T-cell (primary cell): ENCODE results near the gene P2RY1. TPM values are rescaled to one million over a fixed set of nuclear protein-coding genes. Genes with fewer than 3 reads are reported as not detected.

Experiments used
- ATAC-seq, 4 experiments: fragments of 200-7000 bp in 3 of 4; fragments of 150-1000 bp in 1 of 4; cut with Tn5 transposase; replicated peaks in 1 of 4; 1 replicate in 3 of 4; 2 replicates in 1 of 4; pipeline ENCODE4 v1.10.0; 2021; ENCODE audit warnings: moderate library complexity in 3 of 4, mild to moderate bottlenecking in 2 of 4, moderate number of reproducible peaks in 1 of 4
- CTCF ChIA-PET, 2 donors: fragments of 300-600 bp; sonication (Branson Sonifier 250); formaldehyde crosslinking; loops; one replicate each; lab custom pipeline; 2022; ENCODE audit warnings: antibody characterized with exemption in 2 of 2; lab: Charles Lee
- POLR2A ChIA-PET, 2 donors: fragments of 300-600 bp; sonication (Branson Sonifier 250); formaldehyde crosslinking; loops; one replicate each; lab custom pipeline; 2022; ENCODE audit warnings: antibody characterized with exemption in 2 of 2; lab: Charles Lee
- DNase-seq, 35 experiments: peaks; one replicate each; pipeline versions ENCODE4 v3.0.0 to v3.0.0-alpha.2; 2013 to 2023
- H3K27ac ChIP-seq: one replicate; pipeline ENCODE4 v1.5.1; 2013; ENCODE audit warnings: low read length
- H3K27me3 ChIP-seq, 2 experiments: replicated peaks in 1 of 2; 1 replicate in 1 of 2; 2 replicates in 1 of 2; pipeline versions ENCODE4 v1.6.1 to v1.7.0; 2013; ENCODE audit warnings: low read length in 1 of 2, mixed read lengths in 1 of 2; ENCODE audit not compliant: control insufficient read depth in 2 of 2, insufficient read depth in 2 of 2; ENCODE audit errors: extremely low read depth in 1 of 2
- H3K36me3 ChIP-seq, 2 donors: 1 replicate in 1 of 2; 2 replicates in 1 of 2; pipeline versions ENCODE4 v1.6.1 to v1.7.0; 2013; ENCODE audit warnings: low read length in 1 of 2; ENCODE audit not compliant: control insufficient read depth in 2 of 2, insufficient read depth in 1 of 2; ENCODE audit errors: extremely low read depth in 1 of 2
- H3K4me1 ChIP-seq, 2 experiments: 1 replicate in 1 of 2; 2 replicates in 1 of 2; pipeline versions ENCODE4 v1.6.1 to v1.7.0; 2013; ENCODE audit warnings: low read length in 2 of 2, mixed read lengths in 1 of 2; ENCODE audit not compliant: insufficient read depth in 2 of 2, control insufficient read depth in 1 of 2; ENCODE audit errors: extremely low read depth in 1 of 2
- H3K4me3 ChIP-seq, 2 donors: 1 replicate in 1 of 2; 2 replicates in 1 of 2; pipeline versions ENCODE4 v1.5.1 to v1.7.0; 2013; ENCODE audit warnings: mild to moderate bottlenecking in 2 of 2, low read length in 1 of 2, moderate library complexity in 1 of 2; ENCODE audit not compliant: control insufficient read depth in 1 of 2; ENCODE audit errors: extremely low read depth in 1 of 2
- H3K9me3 ChIP-seq: 2 replicates; pipeline ENCODE4 v1.7.0; 2013
- H3K27ac Mint-ChIP-seq, 2 donors: one replicate each; pipeline ENCODE4 v1.8.0; 2020 to 2021; ENCODE audit warnings: mild to moderate bottlenecking in 2 of 2, mixed read lengths in 2 of 2
- H3K27me3 Mint-ChIP-seq, 2 donors: one replicate each; pipeline ENCODE4 v1.8.0; 2021 to 2022; ENCODE audit warnings: mixed read lengths in 2 of 2
- H3K36me3 Mint-ChIP-seq: one replicate; pipeline ENCODE4 v1.8.0; 2021; ENCODE audit warnings: mixed read lengths
- H3K4me1 Mint-ChIP-seq, 3 donors: one replicate each; pipeline ENCODE4 v1.8.0; 2020 to 2022; ENCODE audit warnings: mixed read lengths in 3 of 3, mild to moderate bottlenecking in 1 of 3
- H3K4me3 Mint-ChIP-seq, 3 donors: one replicate each; pipeline ENCODE4 v1.8.0; 2020 to 2022; ENCODE audit warnings: mild to moderate bottlenecking in 3 of 3, mixed read lengths in 3 of 3, moderate library complexity in 3 of 3
- H3K9me3 Mint-ChIP-seq, 3 donors: one replicate each; pipeline ENCODE4 v1.8.0; 2020 to 2022; ENCODE audit warnings: mixed read lengths in 3 of 3
- WGBS: methylation state at CpG from one replicate; pipeline ENCODE4 v1.1.5; 2013; ENCODE audit warnings: missing lambda C conversion rate; ENCODE audit not compliant: insufficient coverage; 5-methylcytosine and 5-hydroxymethylcytosine counted together
- total RNA-seq, 35 experiments: library from RNA in 6 of 35; stranded (reverse) in 6 of 35; fragments of 120-200 nt in 1 of 35; gene quantifications; one replicate each; pipeline versions ENCODE4 v1.2.1 to v1.2.4 and lab custom pipeline; 2013 to 2026

The P2RY1 gene
- total RNA-seq, 5 donors from 2014 or later (not counting 1 experiment from before 2014, with no cell fraction given): 0.23 to 0.44 (median 0.31) TPM; not detected in 1

- no peaks in the 10 kb centered on the region for H3K9me3 Mint-ChIP-seq
- DNase-seq (no peak), ATAC-seq (no peak)
- Histone ChIP-seq H3K4me1 (no peaks in the 10 kb centered on the region), H3K27ac (no peak overlapping the region), H3K27me3 (peaks cover 0 to 3% of the 10 kb centered on the region in 2 experiments), H3K36me3 (no peaks in the 10 kb centered on the region), H3K4me3 (no peak overlapping the region), H3K9me3 (no peaks in the 10 kb centered on the region)
- H3K4me3 Mint-ChIP-seq: no peak overlapping the region
- H3K4me1 Mint-ChIP-seq: no peaks in the 10 kb centered on the region
- CTCF ChIA-PET: no interaction called here
- peaks cover 4 to 5% of the 10 kb centered on the region in 2 donors for H3K27me3 Mint-ChIP-seq
- 100% methylated on average over 2 of the region's 3 CpGs for WGBS
- no peak overlapping the region for H3K27ac Mint-ChIP-seq
- POLR2A ChIA-PET: no interaction called here
- H3K36me3 Mint-ChIP-seq: no peaks in the 10 kb centered on the region
Observed at GRCh38 chr3:152827313-152827712, 7.6 kb upstream of the P2RY1 start.

GRCh38 chr3:152828075-152828840, 6.7 kb upstream of the P2RY1 start:
- H3K36me3 Mint-ChIP-seq: no peaks in the 10 kb centered on the region
- no peak overlapping the region for H3K4me3 Mint-ChIP-seq
- CTCF ChIA-PET: no interaction called here
- Histone ChIP-seq H3K36me3 (no peaks in the 10 kb centered on the region), H3K4me3 (no peak overlapping the region), H3K4me1 (no peaks in the 10 kb centered on the region), H3K9me3 (no peaks in the 10 kb centered on the region), H3K27me3 (peaks cover 0 to 3% of the 10 kb centered on the region in 2 experiments), H3K27ac (no peak overlapping the region)
- peaks cover 7 to 8% of the 10 kb centered on the region in 2 donors for H3K27me3 Mint-ChIP-seq
- POLR2A ChIA-PET: no interaction called here
- DNase-seq: no peak
- H3K27ac Mint-ChIP-seq: no peak overlapping the region
- WGBS: no CpG with 5 or more reads among the region's 4 CpGs
- no peak for ATAC-seq
- no peaks in the 10 kb centered on the region for H3K9me3 Mint-ChIP-seq
- no peaks in the 10 kb centered on the region for H3K4me1 Mint-ChIP-seq

- no peaks in the 10 kb centered on the region for H3K36me3 ChIP-seq
- DNase-seq: no peak
- H3K9me3 ChIP-seq: no peaks in the 10 kb centered on the region
- H3K9me3 Mint-ChIP-seq: no peaks in the 10 kb centered on the region
- no peak overlapping the region for H3K4me3 Mint-ChIP-seq
- H3K36me3 Mint-ChIP-seq: no peaks in the 10 kb centered on the region
- CTCF ChIA-PET: no interaction called here
- no peak overlapping the region for H3K27ac Mint-ChIP-seq
- peaks cover 5 to 9% of the 10 kb centered on the region in 2 experiments for H3K4me1 ChIP-seq
- H3K27me3 ChIP-seq: peaks cover 0 to 13% of the 10 kb centered on the region in 2 experiments
- no peak overlapping the region for H3K27ac ChIP-seq
- no peak overlapping the region for H3K4me3 ChIP-seq
- H3K27me3 Mint-ChIP-seq: peaks cover 9 to 22% of the 10 kb centered on the region in 2 donors
- H3K4me1 Mint-ChIP-seq: peaks cover 5 to 8% (median 8%) of the 10 kb centered on the region in 3 donors
- ATAC-seq: no peak
- POLR2A ChIA-PET: no interaction called here
Observed at GRCh38 chr3:152830245-152830644, 4.7 kb upstream of the P2RY1 start.

GRCh38 chr3:152832046-152832445, 2.9 kb upstream of the P2RY1 start:
- 98% methylated on average over 6 of the region's 13 CpGs for WGBS
- no peak overlapping the region for H3K4me3 ChIP-seq

DNA sequence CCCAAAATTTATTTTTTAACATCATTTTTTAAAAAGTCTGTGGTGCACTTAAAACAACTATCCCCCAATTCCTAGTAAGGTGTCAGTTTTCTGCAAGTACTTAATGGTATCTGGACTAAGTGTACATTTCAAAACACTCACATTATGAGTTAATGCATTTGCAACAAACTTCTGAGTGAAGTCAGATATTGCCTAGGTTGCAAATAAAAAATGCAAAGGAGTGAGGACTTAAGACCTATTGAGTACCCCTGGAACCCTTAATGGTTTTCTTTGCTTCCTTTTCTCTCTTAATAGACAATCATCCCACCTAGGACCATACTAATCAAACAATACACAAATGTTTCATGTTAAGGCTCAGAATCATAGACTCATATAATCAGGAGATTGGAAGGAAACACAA, 1.8 kb upstream of the P2RY1 start:
- Mint-ChIP-seq H3K27me3 (peaks cover 18 to 42% of the 10 kb centered on the region in 2 donors), H3K4me1 (peaks cover 14 to 21% (median 17%) of the 10 kb centered on the region in 3 donors), H3K9me3 (no peaks in the 10 kb centered on the region), H3K36me3 (no peaks in the 10 kb centered on the region), H3K27ac (no peak overlapping the region), H3K4me3 (no peak overlapping the region)
- H3K36me3 ChIP-seq: no peaks in the 10 kb centered on the region
- CTCF ChIA-PET: no interaction called here
- no peaks in the 10 kb centered on the region for H3K9me3 ChIP-seq
- POLR2A ChIA-PET: no interaction called here
- H3K27ac ChIP-seq: no peak overlapping the region
- H3K4me1 ChIP-seq: peaks cover 14 to 16% of the 10 kb centered on the region in 2 experiments
- no peak overlapping the region for H3K4me3 ChIP-seq
- H3K27me3 ChIP-seq: peaks cover 0 to 25% of the 10 kb centered on the region in 2 experiments
- DNase-seq (no peak), ATAC-seq (no peak)

More at GRCh38 chr3:152832046-152832445, 2.9 kb upstream of the P2RY1 start:
- Mint-ChIP-seq H3K27ac (no peak overlapping the region), H3K36me3 (no peaks in the 10 kb centered on the region), H3K4me1 (peaks cover 14 to 21% (median 17%) of the 10 kb centered on the region in 3 donors), H3K27me3 (peaks cover 18 to 35% of the 10 kb centered on the region in 2 donors), H3K4me3 (no peak overlapping the region), H3K9me3 (no peaks in the 10 kb centered on the region)
- no peak for ATAC-seq
- H3K9me3 ChIP-seq: no peaks in the 10 kb centered on the region
- H3K4me1 ChIP-seq: peaks cover 11 to 16% of the 10 kb centered on the region in 2 experiments
- CTCF ChIA-PET: no interaction called here
- no peaks in the 10 kb centered on the region for H3K36me3 ChIP-seq
- H3K27ac ChIP-seq: no peak overlapping the region
- peaks cover 0 to 25% of the 10 kb centered on the region in 2 experiments for H3K27me3 ChIP-seq
- POLR2A ChIA-PET: no interaction called here
- DNase-seq: no peak

GRCh38 chr3:152834191-152834775, 648 bp upstream of the P2RY1 start:
- Histone ChIP-seq H3K27me3 (peaks cover 0 to 25% of the 10 kb centered on the region in 2 experiments), H3K9me3 (no peaks in the 10 kb centered on the region), H3K36me3 (no peaks in the 10 kb centered on the region), H3K4me3 (peak overlapping the region in 1 of 2 donors; percentile 99), H3K4me1 (peaks cover 16 to 19% of the 10 kb centered on the region in 2 experiments), H3K27ac (no peak overlapping the region)
- WGBS: 3% methylated on average over 5 of the region's 17 CpGs
- Mint-ChIP-seq H3K4me3 (peak overlapping the region; percentile 59 to 84 (median 69)), H3K36me3 (no peaks in the 10 kb centered on the region), H3K27ac (peak overlapping the region in 1 of 2 donors; percentile 51), H3K4me1 (peaks cover 14 to 21% (median 17%) of the 10 kb centered on the region in 3 donors), H3K27me3 (peaks cover 18 to 42% of the 10 kb centered on the region in 2 donors), H3K9me3 (no peaks in the 10 kb centered on the region)
- ChIA-PET POLR2A (interaction anchor here in 1 of 2 donors (0.5 to 0.6 kb wide), 2 partner anchors 106 to 700 kb away, joined by 3 to 6 read pairs; no protein-coding TSS in a partner anchor), CTCF (interaction anchor here in 1 of 2 donors (0.8 kb wide), 1 partner anchor 13 kb away, joined by 3 read pairs; no protein-coding TSS in a partner anchor)
- ATAC-seq (no peak), DNase-seq (no peak)
